SK-N-SH (cell line): Measurements from ENCODE around the gene FASTK. TPM values are rescaled to one million over a fixed set of nuclear protein-coding genes. Genes with fewer than 3 reads are reported as not detected.

ENCODE experiments used
- CTCF ChIA-PET: fragments of 300-600, 350-600 bp; formaldehyde crosslinking; extraction: SDS; loops from one replicate; lab custom pipeline; 2021; lab: Yijun Ruan, JAX
- POLR2A ChIA-PET: fragments of 350-600 bp; sonication (Branson Sonifier 250); formaldehyde crosslinking; extraction: SDS; loops from one replicate; lab custom pipeline; 2020; ENCODE audit warnings: antibody characterized with exemption, inconsistent platforms; lab: Yijun Ruan, JAX
- DNase-seq: peaks from one replicate; pipeline ENCODE4 v3.0.0; 2012
- H2AFZ ChIP-seq: fragments of 200-600 bp; sonication (generic); 2 replicates; pipeline ENCODE4 v1.8.1; 2016; ENCODE audit warnings: antibody characterized with exemption, mild to moderate bottlenecking, low read depth
- H3F3A ChIP-seq: fragments of 200-600 bp; sonication (generic); replicated peaks from 2 replicates; pipeline ENCODE3; 2016; ENCODE audit warnings: antibody characterized with exemption, mild to moderate bottlenecking; ENCODE audit not compliant: insufficient read depth
- H3K27ac ChIP-seq, 2 experiments: fragments of 200-500 bp in 1 of 2; fragments of 200-600 bp in 1 of 2; sonication (Bioruptor generic) in 1 of 2; sonication (generic), shearing (Covaris generic) in 1 of 2; 2 replicates each; pipeline versions ENCODE4 v1.5.1 to v1.6.1; 2014 to 2016; ENCODE audit warnings: low read depth in 2 of 2, inconsistent platforms in 1 of 2, low read length in 1 of 2, mild to moderate bottlenecking in 1 of 2, mixed read lengths in 1 of 2
- H3K27me3 ChIP-seq: fragments of 200-600 bp; sonication (generic), shearing (Covaris generic); 2 replicates; pipeline ENCODE4 v1.6.1; 2016; ENCODE audit warnings: mixed run types; ENCODE audit not compliant: insufficient read depth
- H3K36me3 ChIP-seq, 2 experiments: fragments of 200-500 bp in 1 of 2; fragments of 200-600 bp in 1 of 2; sonication (Bioruptor generic) in 1 of 2; sonication (generic) in 1 of 2; replicated peaks in 1 of 2; 2 replicates each; pipeline versions ENCODE3 to v1.5.1; 2014 to 2016; ENCODE audit warnings: low read length in 1 of 2, mild to moderate bottlenecking in 1 of 2; ENCODE audit not compliant: insufficient read depth in 2 of 2, control insufficient read depth in 1 of 2
- H3K4me1 ChIP-seq, 2 experiments: fragments of 200-500 bp in 1 of 2; fragments of 200-600 bp in 1 of 2; sonication (Bioruptor generic) in 1 of 2; sonication (generic), shearing (Covaris generic) in 1 of 2; 2 replicates each; pipeline versions ENCODE4 v1.5.1 to v1.6.1; 2014 to 2016; ENCODE audit warnings: low read depth in 1 of 2, low read length in 1 of 2, mixed run types in 1 of 2; ENCODE audit not compliant: insufficient read depth in 2 of 2, control insufficient read depth in 1 of 2
- H3K4me2 ChIP-seq: fragments of 200-600 bp; sonication (generic), shearing (Covaris generic); 2 replicates; pipeline ENCODE4 v1.6.1; 2017; ENCODE audit warnings: mixed run types
- H3K4me3 ChIP-seq, 2 experiments: fragments of 200-500 bp in 1 of 2; fragments of 200-600 bp in 1 of 2; sonication (Bioruptor generic) in 1 of 2; sonication (generic), shearing (Covaris generic) in 1 of 2; 2 replicates each; pipeline versions ENCODE4 v1.5.1 to v1.8.1; 2014 to 2016; ENCODE audit warnings: low read depth in 2 of 2, inconsistent platforms in 1 of 2, low read length in 1 of 2, mild to moderate bottlenecking in 1 of 2, mixed read lengths in 1 of 2, moderate library complexity in 1 of 2
- H3K79me2 ChIP-seq: fragments of 200-600 bp; sonication (generic); 2 replicates; pipeline ENCODE4 v1.8.1; 2017; ENCODE audit warnings: mild to moderate bottlenecking; ENCODE audit not compliant: insufficient read depth
- H3K9ac ChIP-seq: fragments of 200-600 bp; sonication (generic); 2 replicates; pipeline ENCODE4 v1.6.1; 2017; ENCODE audit warnings: mixed run types
- H3K9me2 ChIP-seq: fragments of 200-600 bp; sonication (generic); 2 replicates; pipeline ENCODE4 v1.6.1; 2017; ENCODE audit warnings: mixed run types
- H3K9me3 ChIP-seq: fragments of 200-600 bp; sonication (generic); 2 replicates; pipeline ENCODE4 v1.6.1; 2017; ENCODE audit warnings: mixed run types, mild to moderate bottlenecking, moderate library complexity
- H4K20me1 ChIP-seq: fragments of 200-600 bp; sonication (generic); 2 replicates; pipeline ENCODE4 v1.6.1; 2017; ENCODE audit warnings: mild to moderate bottlenecking, mixed run types; ENCODE audit not compliant: insufficient read depth
- CHD2 ChIP-seq: fragments of 150-350 bp; IDR thresholded peaks from 2 replicates; pipeline ENCODE4 v1.6.1; 2018; ENCODE audit warnings: low read length; ENCODE audit not compliant: partially characterized antibody
- ELF1 ChIP-seq: IDR thresholded peaks from 2 replicates; pipeline ENCODE4 v1.4.0; 2012
- JUND ChIP-seq: IDR thresholded peaks from 2 replicates; pipeline ENCODE4 v1.4.0; 2012
- MEF2A ChIP-seq: IDR thresholded peaks from 2 replicates; pipeline ENCODE4 v1.4.0; 2012; ENCODE audit warnings: low read depth, borderline replicate concordance
- RFX5 ChIP-seq: IDR thresholded peaks from 2 replicates; pipeline ENCODE4 v1.6.1; 2012; ENCODE audit warnings: mild to moderate bottlenecking, improper control_type of control experiment, low read length
- SMC3 ChIP-seq: IDR thresholded peaks from 2 replicates; pipeline ENCODE4 v1.6.1; 2012; ENCODE audit warnings: low read depth, low read length, improper control_type of control experiment
- YY1 ChIP-seq: IDR thresholded peaks from 2 replicates; pipeline ENCODE4 v1.4.0; 2012; ENCODE audit warnings: low read depth, mild to moderate bottlenecking
- WGBS: methylation state at CpG from one replicate; pipeline ENCODE4 v1.1.6; 2017; ENCODE audit warnings: low lambda C conversion rate; 5-methylcytosine and 5-hydroxymethylcytosine counted together
- polyA plus RNA-seq, 3 experiments: library from polyadenylated mRNA; depleted of rRNA; stranded (reverse); fragments of >200 nt; gene quantifications; 2 replicates each; pipeline ENCODE4 v1.2.3, GENCODE V29; 2012
- TF ChIP-seq, protein P1 (sequence below): fragments of 150-350 bp; IDR thresholded peaks from 2 replicates; pipeline ENCODE4 v1.6.1; 2016; ENCODE audit warnings: mild to moderate bottlenecking, low read depth, low read length

Gene FASTK
- polyA plus RNA-seq, 1 of the 3 experiments (the other 2 are of a cell fraction): 125 TPM

- no peak for TF ChIP-seq SMC3
- no peak for TF ChIP-seq RFX5
- peaks cover 94% of the 10 kb centered on the region for H3K79me2 ChIP-seq
- no peaks in the 10 kb centered on the region for H3K27me3 ChIP-seq
- peaks cover 0 to 5% of the 10 kb centered on the region in 2 experiments for H3K36me3 ChIP-seq
- peaks cover 93% of the 10 kb centered on the region for H4K20me1 ChIP-seq
- H3K9me2 ChIP-seq: no peaks in the 10 kb centered on the region
- no peak overlapping the region for H3K9ac ChIP-seq
- ChIA-PET CTCF (interaction anchor here (1.1 to 18.7 kb wide), 3 partner anchors 11 to 73 kb away, joined by 3 to 474 read pairs (median 54); partner anchors contain the start of genes ABCB8, AGAP3, FASTK and TMUB1), POLR2A (no interaction called here)
- H3K4me3 ChIP-seq: no peak overlapping the region
- H2AFZ ChIP-seq: no peak overlapping the region
- peaks cover 0 to 7% of the 10 kb centered on the region in 2 experiments; a peak in 1 of 4 replicates for H3K4me1 ChIP-seq
- DNase-seq: no peak
- 94% methylated on average over 24 of the region's 24 CpGs for WGBS
- H3K27ac ChIP-seq: no peak overlapping the region
- no peaks in the 10 kb centered on the region for H3K9me3 ChIP-seq
- H3K4me2 ChIP-seq: no peak overlapping the region
- H3F3A ChIP-seq: peaks cover 24% of the 10 kb centered on the region
These were observed 21.2 kb upstream of the FASTK start for GRCh38 chr7:151101621-151102396.

- peaks cover 24% of the 10 kb centered on the region for H3F3A ChIP-seq
- H3K9ac ChIP-seq: no peak overlapping the region
- CTCF ChIA-PET: interaction anchor here (0.7 to 18.7 kb wide), 4 partner anchors 12 to 138 kb away, joined by 3 to 474 read pairs (median 28); partner anchors contain the start of genes ABCB8, AGAP3, FASTK and TMUB1
These were observed 20.3 kb upstream of the FASTK start for GRCh38 chr7:151100921-151101320.

GRCh38 chr7:151099486-151100211, 19.0 kb upstream of the FASTK start:
- peaks cover 99% of the 10 kb centered on the region for H3K79me2 ChIP-seq

More at GRCh38 chr7:151100921-151101320, 20.3 kb upstream of the FASTK start:
- no peak overlapping the region for H2AFZ ChIP-seq
- H3K9me3 ChIP-seq: no peaks in the 10 kb centered on the region
- H3K27ac ChIP-seq: no peak overlapping the region
- no peak overlapping the region for H3K4me3 ChIP-seq
- H3K79me2 ChIP-seq: peaks cover 94% of the 10 kb centered on the region
- no peaks in the 10 kb centered on the region for H3K27me3 ChIP-seq
- TF ChIP-seq ELF1 (no peak), SMC3 (no peak), JUND (no peak), YY1 (no peak), CHD2 (no peak), MEF2A (no peak)
- TF ChIP-seq, all 33 proteins: peak for 0
- no peaks in the 10 kb centered on the region for H3K9me2 ChIP-seq
- H4K20me1 ChIP-seq: peaks cover 95% of the 10 kb centered on the region
- WGBS: 97% methylated on average over 10 of the region's 10 CpGs
- POLR2A ChIA-PET: no interaction called here
- peaks cover under 1 to 7% of the 10 kb centered on the region in 2 experiments; a peak in 2 of 4 replicates for H3K4me1 ChIP-seq
- no peak overlapping the region for H3K4me2 ChIP-seq
- no peak for DNase-seq
- H3K36me3 ChIP-seq: peaks cover 0 to 7% of the 10 kb centered on the region in 2 experiments

More at GRCh38 chr7:151099486-151100211, 19.0 kb upstream of the FASTK start:
- ChIA-PET CTCF (interaction anchor here (4.8 to 18.7 kb wide), 2 partner anchors 13 to 14 kb away, joined by 54 to 474 read pairs; partner anchors contain the start of genes AGAP3, FASTK and TMUB1), POLR2A (no interaction called here)
- Histone ChIP-seq H3K36me3 (peaks cover 0 to 7% of the 10 kb centered on the region in 2 experiments), H2AFZ (no peak overlapping the region), H3F3A (peaks cover 28% of the 10 kb centered on the region), H4K20me1 (peaks cover 95% of the 10 kb centered on the region), H3K4me1 (peaks cover 3 to 4% of the 10 kb centered on the region in 2 experiments; a peak in 1 of 4 replicates), H3K27me3 (no peaks in the 10 kb centered on the region), H3K9ac (no peak overlapping the region), H3K4me2 (no peak overlapping the region), H3K27ac (no peak overlapping the region), H3K9me3 (no peaks in the 10 kb centered on the region), H3K4me3 (no peak overlapping the region), H3K9me2 (no peaks in the 10 kb centered on the region)
- no peak for DNase-seq
- WGBS: 92% methylated on average over 16 of the region's 20 CpGs
- TF ChIP-seq, protein P1, sequence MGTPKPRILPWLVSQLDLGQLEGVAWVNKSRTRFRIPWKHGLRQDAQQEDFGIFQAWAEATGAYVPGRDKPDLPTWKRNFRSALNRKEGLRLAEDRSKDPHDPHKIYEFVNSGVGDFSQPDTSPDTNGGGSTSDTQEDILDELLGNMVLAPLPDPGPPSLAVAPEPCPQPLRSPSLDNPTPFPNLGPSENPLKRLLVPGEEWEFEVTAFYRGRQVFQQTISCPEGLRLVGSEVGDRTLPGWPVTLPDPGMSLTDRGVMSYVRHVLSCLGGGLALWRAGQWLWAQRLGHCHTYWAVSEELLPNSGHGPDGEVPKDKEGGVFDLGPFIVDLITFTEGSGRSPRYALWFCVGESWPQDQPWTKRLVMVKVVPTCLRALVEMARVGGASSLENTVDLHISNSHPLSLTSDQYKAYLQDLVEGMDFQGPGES: no peak
- TF ChIP-seq SMC3: no peak
- TF ChIP-seq JUND: no peak
- TF ChIP-seq MEF2A: no peak
